Fibroblast of the aortic adventitia (primary cell): ENCODE data around the gene VWA7. TPM values are rescaled to one million over a fixed set of nuclear protein-coding genes. Genes with fewer than 3 reads are reported as not detected.

Experiments used
- DNase-seq: peaks from one replicate; pipeline ENCODE4 v3.0.0-alpha.2; 2010; ENCODE audit warnings: low read depth
- H3K4me3 ChIP-seq: 2 replicates; pipeline ENCODE4 v1.5.1; 2011; ENCODE audit warnings: low read depth, mild to moderate bottlenecking, control low read depth, low read length, moderate library complexity
- total RNA-seq: library from RNA; depleted of rRNA; stranded (reverse); fragments of >200 nt; gene quantifications from 2 replicates; pipeline ENCODE4 v1.2.3, GENCODE V29; 2012; ENCODE audit warnings: low replicate concordance
- TF ChIP-seq, protein P1 (sequence below): IDR thresholded peaks from 2 replicates; pipeline ENCODE4 v1.5.1; 2011; ENCODE audit warnings: mild to moderate bottlenecking, low read length, control low read depth, inconsistent platforms; ENCODE audit not compliant: insufficient read depth

The VWA7 gene
- total RNA-seq, 1 donor = 0.36 TPM

- DNase-seq = no peak
- TF ChIP-seq, protein P1, sequence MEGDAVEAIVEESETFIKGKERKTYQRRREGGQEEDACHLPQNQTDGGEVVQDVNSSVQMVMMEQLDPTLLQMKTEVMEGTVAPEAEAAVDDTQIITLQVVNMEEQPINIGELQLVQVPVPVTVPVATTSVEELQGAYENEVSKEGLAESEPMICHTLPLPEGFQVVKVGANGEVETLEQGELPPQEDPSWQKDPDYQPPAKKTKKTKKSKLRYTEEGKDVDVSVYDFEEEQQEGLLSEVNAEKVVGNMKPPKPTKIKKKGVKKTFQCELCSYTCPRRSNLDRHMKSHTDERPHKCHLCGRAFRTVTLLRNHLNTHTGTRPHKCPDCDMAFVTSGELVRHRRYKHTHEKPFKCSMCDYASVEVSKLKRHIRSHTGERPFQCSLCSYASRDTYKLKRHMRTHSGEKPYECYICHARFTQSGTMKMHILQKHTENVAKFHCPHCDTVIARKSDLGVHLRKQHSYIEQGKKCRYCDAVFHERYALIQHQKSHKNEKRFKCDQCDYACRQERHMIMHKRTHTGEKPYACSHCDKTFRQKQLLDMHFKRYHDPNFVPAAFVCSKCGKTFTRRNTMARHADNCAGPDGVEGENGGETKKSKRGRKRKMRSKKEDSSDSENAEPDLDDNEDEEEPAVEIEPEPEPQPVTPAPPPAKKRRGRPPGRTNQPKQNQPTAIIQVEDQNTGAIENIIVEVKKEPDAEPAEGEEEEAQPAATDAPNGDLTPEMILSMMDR = no peak
Observed at GRCh38 chr6:31778999-31779885, 2.1 kb upstream of the VWA7 start.

GRCh38 chr6:31778193-31778592, 1.1 kb upstream of the VWA7 start:
- DNase-seq = no peak
- TF ChIP-seq, protein P1 = no peak
- H3K4me3 ChIP-seq = no peak overlapping the region

More at GRCh38 chr6:31778999-31779885, 2.1 kb upstream of the VWA7 start:
- H3K4me3 ChIP-seq = no peak overlapping the region

- TF ChIP-seq, protein P1 = no peak
- no peak for DNase-seq
- H3K4me3 ChIP-seq = no peak overlapping the region
Observed at GRCh38 chr6:31777667-31778050, 531 bp upstream of the VWA7 start.

- H3K4me3 ChIP-seq = no peak overlapping the region
- no peak for DNase-seq
- TF ChIP-seq, protein P1 = no peak
Observed at GRCh38 chr6:31776485-31776988, 591 bp downstream of the VWA7 start.

- no peak for DNase-seq
- H3K4me3 ChIP-seq = no peak overlapping the region
- TF ChIP-seq, protein P1 = no peak
Observed at GRCh38 chr6:31775633-31776484, 1.3 kb downstream of the VWA7 start.

- TF ChIP-seq, protein P1 = no peak
- no peak for DNase-seq
- no peak overlapping the region for H3K4me3 ChIP-seq
Observed at GRCh38 chr6:31775184-31775583, 1.9 kb downstream of the VWA7 start.
